ENCODE results near the gene ANO10. TPM values are rescaled to one million over a fixed set of nuclear protein-coding genes. Genes with fewer than 3 reads are reported as not detected.
"Not testable (repeated sequence)": the region's sequence is repeated elsewhere in the genome, so short reads cannot be mapped to it uniquely, and the experiment has no call there.

ANO10 gene
- total RNA-seq, 1 experiment from 2014 or later = 22.8 TPM

DNA sequence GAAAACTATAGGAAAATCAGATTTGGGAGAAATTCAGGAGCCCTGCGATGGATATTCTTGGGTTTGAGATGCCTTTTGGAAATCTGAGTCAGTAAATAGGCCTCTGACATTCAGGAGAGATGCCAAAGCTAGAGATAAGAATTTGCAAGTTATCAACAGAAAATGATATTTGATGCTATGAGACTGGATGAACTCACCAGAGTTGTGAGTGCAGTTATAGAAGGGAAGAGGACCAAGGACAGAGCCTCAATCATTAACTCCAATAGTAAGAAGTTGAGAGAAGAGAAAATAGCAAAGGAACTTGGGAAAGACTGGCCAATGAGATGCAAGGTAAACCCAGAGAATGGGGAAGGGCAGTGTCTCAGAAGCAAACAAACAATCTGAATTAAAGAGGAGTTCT is 7.9 kb upstream of the ANO10 start:
- DNase-seq (ENCODE audit: low read depth) = no peak

DNA sequence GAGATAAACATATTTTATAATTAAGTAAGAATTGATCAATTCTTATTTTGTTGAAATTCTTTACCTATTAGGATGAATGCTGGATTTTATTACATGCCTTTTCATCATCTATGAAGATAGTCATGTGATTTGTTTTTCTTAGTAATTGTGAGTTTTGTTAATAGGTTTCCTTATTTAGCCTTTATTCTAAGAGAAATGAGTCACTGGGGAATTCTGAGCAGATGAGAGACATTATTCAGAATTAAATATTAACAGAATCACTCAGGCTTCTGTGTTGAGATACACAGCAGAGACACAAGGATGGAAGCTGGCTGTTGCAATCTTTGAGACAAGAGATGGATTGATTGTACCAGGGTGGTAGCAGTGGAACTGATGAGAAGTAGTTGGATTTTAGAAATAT is 7.4 kb upstream of the ANO10 start:
- no peak for DNase-seq (ENCODE audit: low read depth)

DNA sequence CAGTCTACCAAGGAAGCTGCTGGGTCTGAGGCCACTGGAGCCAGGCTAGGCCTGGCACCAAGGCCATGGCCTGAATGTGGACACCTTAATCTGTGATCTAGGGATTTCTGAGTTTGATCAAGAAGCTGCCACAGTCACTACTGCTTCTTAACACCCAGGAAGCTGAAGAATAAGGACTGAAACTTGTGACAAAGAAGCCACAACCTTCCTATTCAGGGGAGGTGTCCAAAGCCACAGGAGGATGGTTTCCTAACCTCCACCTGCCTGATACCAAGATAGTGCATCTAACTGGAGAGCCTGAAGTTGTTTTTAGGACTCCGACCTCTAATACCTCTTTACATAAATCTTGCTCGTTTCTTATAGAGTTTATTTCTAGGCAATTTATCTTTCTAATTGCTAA is 5.5 kb upstream of the ANO10 start:
- no peak for DNase-seq (ENCODE audit: low read depth)

DNA sequence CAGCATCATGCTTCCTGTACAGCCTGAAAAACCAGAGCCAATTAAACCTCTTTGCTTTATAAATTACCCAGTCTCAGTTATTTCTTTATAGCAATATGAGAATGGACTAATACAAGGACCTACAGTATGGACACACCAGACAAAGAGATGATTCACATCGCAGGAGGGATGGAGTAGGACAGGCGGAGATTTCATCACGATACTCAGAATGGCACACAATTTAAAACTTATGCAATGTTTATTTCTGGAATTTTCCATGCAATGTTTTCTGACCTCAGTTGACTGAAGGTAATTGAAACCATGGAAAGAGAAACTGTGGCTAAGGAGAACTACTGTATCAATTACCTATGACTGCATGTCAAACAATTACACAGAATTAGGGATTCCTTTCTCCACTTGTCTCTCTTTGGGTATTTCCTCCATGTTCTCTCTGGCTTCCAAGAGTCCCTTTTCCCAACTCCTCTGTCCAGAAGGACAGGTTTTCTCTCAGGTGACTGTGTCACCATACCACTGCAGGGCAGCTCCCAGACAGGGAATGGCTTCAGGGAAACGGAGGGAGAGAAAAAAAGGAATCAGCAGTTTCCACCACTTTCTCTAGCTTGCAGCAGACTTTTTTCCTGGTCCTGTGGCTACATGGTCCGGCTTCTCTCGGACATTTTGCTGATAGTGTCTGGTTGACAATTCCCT is 3.0 kb upstream of the ANO10 start:
- DNase-seq (ENCODE audit: low read depth) = no peak

DNA sequence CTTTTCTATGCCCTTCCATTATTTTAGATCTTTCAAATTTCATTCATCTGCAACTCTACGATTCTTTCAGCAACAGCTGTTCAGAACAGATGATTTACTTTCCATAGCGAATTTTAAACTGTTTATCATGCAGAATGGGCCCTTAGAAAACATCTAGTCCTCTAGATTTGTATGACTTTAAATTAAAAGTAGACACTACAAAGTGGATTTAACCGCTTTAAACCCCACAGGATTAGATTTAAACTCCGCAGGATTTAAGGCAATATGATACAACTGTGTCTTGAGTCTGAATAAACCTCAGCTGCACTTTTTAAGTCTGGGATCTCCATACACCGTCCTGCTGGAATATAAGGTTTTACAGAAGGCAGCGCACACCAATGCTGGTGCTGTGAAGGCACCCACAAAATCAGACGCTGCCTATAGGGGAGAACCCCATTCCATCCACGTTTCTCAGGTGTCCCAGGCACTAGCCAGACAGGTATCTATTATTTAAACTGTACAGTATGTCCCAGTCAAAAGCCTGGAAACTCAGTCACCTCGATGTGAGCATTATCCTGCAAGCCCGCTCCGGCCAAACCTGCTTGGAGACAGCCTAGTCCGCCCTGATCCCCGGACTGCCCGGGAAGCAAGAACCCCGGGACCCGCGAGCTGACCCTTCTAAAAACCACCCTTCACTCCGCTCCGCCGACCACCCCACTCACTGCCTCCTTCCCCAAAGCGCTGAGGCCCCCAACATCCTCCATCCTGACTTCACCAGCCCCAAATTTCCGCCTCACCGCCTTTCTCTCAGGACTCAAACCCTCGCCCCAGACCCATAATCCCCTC is 768 bp downstream of the ANO10 start:
- peak; percentile 22 for DNase-seq (ENCODE audit: low read depth)

DNA sequence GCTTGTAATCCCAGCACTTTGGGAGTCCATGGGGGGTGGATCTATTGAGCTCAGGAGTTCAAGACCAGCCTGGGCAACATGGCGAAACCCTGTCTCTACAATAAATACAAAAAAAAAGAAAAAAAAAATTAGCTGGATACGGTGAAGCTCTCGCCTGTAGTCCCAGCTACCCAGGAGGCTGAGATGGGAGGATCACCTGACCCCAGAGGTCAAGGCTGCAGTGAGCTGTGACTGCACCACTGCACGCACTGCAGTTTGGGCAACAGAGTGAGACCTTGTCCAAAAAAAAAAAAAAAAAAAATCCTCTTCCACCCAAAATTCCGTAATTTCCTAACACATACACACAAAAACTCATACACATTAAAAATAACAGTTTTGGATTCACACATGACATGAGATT is 2.2 kb downstream of the ANO10 start:
- no peak for DNase-seq (ENCODE audit: low read depth)

DNA sequence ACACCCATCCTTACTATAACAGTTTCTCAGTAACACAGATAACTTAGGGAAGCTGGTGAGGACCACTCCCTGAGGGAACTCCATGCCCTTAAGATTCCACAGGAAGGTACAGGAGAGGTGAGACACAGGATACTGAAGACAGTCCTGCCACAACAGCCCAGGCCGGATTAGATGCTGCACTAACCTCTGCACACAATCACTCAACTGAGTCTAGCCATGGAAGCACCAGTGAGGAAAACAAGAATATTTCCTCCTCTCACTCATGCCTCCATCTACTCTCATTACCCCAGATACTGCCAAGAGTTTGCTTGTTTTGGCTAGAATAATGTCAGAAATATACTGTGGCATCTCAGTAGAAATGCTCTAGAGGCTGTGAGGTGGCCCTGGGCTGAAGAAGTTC is 3.7 kb downstream of the ANO10 start:
- no peak for DNase-seq (ENCODE audit: low read depth)

DNA sequence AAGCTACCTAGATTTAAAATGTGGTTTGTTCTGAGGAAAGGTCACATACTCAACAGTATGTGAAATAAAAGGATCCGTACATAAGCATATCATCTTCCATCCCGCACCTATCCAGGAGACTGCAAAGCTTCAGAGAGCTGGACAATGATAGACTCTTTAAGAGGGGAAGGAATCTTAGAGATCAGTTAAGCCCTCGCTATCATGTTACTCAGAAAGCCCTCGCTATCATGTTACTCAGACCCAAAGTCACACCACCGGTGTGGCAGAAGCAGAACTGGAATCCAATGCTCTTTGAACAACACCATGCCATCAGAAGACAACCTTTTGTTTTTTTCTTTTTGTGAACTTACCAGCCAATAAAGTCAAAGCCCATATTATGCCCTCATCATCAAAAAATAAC is 5.8 kb downstream of the ANO10 start:
- DNase-seq (ENCODE audit: low read depth) = no peak

DNA sequence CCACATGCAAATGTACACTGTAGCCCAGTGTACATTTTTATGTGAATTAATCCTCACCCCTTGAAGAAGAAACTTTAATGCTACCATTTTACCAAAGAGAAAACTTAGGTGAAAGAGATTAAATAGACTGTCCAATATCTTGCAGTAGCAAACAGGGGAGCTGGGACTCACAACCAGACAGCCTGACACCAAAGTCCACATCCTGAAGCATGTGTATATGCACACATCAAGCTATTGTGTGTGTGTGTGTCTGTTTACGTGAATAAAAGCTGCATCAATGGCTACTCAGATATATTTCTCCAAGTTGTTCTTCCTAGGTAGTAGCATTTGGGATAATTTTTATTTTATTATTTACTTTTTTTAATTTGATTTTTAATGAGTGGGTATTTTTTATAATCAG is 6.7 kb downstream of the ANO10 start:
- no peak for DNase-seq (ENCODE audit: low read depth)

DNA sequence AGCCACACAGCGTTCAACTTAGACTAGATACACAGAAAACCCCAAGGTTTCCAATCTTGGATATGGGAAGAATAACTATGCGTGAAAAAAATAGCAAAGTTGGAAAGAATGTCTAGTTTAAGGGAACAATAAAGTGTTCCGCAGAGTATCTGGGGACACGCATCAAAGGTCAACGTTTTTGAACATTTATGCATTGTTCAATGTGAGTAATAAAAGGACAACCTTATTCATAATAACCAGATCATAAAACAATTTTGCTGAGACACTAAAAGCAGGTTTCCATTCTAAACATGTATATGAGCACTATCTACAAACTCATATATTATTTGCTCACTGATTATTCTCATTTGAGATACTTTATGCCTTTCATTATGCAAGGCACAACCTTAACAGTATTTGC is 7.8 kb downstream of the ANO10 start:
- no peak for DNase-seq (ENCODE audit: low read depth)

DNA sequence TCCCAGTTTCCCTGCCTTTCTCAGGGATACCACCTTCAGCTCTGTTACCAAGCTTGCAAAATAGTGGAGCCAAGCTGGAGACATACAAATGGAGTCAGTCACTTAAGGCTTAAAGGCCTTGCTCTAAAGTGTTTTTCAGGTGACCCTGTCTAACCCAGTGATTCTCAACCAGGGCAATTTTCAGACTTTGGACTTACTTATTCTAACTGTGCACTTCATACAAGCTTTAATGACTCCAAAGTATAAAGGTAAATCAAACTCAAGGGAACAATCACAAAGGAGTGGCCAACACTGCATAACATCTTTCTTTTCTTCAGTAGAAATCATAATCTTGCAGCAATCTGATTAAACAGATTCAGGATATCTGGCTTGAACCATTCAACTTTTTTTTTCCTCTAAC is 9.4 kb downstream of the ANO10 start:
- DNase-seq (ENCODE audit: low read depth) = no peak

DNA sequence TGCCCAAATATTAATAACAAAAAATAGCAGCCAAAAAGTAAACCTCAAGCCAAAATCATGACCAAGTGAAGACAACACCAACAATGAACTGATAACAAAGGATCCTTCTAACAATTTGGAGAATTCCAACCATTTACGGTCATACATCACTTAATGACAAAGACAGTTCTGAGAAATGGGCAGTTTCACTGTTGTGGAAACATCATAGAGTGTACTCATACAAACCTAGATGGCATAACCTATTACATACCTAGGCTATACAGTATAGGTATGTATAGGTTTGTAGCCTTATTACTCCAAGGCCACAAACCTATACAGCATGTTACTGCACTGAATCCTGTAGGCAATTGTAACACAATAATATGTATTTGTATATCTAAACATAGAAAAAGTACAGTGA is 12.4 kb downstream of the ANO10 start:
- no peak for DNase-seq (ENCODE audit: low read depth)

DNA sequence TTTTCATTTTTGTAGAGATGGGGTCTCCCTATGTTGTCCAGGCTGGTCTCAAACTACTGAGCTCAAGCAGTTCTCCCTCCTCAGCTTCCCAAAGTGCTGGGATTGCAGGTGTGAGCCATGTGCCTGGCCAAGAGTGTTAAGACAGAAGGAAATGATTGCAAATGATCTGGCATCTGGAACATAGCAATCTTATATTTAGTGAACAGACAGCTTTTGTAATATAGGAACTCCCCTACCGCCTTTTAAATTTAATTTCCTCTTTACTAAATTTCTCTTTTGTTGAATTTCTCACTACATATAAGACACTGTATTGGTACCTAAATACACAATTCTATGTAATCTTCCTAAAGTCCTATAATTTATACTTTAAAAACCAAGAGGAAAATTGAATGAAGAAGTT is 13.1 kb downstream of the ANO10 start:
- DNase-seq (ENCODE audit: low read depth) = no peak

DNA sequence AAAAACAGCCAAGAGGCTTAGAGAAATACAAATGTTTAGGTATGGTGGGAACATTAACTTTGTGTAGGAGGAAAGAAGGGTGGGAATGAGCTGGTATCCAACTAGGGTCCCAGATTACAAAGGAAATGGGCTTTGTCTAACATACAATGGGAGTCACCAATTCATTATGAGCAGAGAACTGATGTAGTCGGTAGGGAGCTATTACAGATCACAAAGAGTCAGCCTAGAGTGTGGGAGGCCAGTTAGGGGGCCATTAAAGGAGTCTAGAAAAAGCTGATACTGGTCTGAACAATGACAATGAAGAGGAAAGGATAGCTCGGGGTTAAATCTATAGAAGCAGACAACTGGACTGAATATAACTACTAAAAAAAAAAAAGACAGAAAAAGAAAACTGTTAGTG is 15.5 kb downstream of the ANO10 start:
- no peak for DNase-seq (ENCODE audit: low read depth)

DNA sequence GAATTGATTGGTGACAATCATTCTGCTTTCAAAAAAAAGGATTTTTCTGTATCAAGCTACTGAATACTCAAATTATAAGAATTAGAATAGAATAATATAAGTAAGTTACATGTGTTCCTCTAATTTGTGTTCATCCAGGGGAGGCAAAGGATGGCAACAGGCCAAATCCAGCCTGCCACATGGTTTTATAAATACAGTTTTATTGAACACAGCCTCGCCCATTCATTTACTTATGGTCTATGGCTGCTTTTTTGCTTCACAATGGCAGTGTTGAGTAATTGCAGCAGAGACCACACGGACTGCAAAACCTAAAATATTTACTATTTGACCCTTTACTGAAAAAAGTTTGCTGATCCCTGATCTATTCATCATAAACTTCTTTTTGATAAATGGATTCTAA is 21.9 kb downstream of the ANO10 start:
- DNase-seq (ENCODE audit: low read depth) = not testable (repeated sequence)

DNA sequence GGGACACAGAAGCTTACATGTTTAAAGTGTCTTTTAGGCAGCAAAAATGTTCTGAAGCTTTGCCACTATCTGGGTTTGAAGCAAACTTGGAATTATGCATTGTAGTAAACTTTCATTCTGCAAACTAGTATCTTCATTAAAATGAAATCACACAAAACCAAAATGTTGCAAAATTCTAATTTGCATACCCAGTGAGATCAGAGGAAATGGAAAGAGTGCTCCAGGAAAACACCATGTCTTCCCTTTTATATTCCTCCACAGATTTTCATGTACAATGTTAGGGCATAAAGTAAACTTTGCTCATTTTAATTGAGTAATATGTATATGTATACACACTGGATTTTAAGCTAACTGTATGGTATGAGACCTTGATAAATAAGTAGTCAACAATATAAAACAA is 23.9 kb downstream of the ANO10 start:
- no peak for DNase-seq (ENCODE audit: low read depth)

DNA sequence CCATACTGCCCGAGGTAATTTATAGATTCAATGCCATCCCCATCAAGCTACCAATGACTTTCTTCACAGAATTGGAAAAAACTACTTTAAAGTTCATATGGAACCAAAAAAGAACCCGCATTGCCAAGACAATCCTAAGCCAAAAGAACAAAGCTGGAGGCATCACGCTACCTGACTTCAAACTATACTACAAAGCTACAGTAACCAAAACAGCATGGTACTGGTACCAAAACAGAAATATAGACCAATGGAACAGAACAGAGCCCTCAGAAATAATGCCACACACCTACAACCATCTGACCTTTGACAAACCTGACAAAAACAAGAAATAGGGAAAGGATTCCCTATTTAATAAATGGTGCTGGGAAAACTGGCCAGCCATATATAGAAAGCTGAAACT is 25.6 kb downstream of the ANO10 start:
- not testable (repeated sequence) for DNase-seq (ENCODE audit: low read depth)

DNA sequence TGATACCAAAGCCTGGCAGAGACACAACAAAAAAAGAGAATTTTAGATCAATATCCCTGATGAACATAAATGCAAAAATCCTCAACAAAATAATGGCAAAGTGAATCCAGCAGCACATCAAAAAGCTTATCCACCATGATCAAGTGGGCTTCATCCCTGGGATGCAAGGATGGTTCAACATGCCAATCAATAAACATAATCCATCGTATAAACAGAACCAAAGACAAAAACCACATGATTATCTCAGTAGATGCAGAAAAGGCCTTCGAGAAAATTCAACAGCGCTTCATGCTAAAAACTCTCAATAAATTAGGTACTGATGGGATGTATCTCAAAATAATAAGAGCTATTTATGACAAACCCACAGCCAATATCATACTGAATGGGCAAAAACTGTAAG is 26.5 kb downstream of the ANO10 start:
- DNase-seq (ENCODE audit: low read depth) = not testable (repeated sequence)

DNA sequence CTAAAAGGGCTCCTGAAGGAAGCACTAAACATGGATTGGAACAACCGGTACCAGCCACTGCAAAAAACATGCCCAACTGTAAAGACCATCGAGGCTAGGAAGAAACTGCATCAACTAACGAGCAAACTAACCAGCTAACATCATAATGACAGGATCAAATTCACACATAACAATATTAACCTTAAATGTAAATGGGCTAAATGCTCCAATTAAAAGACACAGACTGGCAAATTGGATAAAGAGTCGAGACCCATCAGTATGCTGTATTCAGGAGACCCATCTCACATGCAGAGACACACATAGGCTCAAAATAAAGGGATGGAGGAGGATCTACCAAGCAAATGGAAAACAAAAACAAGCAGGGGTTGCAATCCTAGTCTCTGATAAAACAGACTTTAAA is 28.2 kb downstream of the ANO10 start:
- DNase-seq (ENCODE audit: low read depth) = not testable (repeated sequence)

DNA sequence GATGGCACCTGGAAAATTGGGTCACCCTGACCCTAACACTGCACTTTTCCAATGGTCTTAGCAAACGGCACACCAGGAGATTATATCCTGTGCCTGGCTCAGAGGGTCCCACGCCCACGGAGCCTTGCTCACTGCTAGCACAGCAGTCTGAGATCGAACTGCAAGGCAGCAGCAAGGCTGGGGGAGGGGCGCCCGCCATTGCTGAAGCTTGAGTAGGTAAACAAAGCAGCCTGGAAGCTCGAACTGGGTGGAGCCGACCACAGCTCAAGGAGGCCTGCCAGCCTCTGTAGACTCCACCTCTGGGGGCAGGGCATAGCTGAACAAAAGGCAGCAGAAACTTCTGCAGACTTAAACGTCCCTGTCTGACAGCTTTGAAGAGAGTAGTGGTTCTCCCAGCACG is 29.9 kb downstream of the ANO10 start:
- not testable (repeated sequence) for DNase-seq (ENCODE audit: low read depth)

DNA sequence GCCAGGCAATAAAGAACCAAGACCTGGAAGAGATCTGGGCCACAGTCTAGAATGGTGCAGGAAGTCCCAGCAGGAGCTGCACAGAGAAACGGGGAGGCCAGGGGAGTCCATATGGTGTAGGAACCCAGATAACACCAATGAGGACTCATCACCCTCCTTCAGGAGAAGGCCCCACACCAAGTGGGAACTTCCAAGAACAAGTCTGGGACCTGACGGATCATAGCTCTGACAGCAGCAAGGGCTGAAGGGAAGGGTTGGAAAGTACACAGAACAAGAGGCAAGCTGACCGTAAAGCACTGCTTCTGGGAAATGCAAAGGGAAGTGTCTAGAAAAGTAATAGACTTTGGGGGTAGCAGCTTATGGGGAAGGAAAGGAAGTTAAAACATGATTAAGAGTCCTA is 34.5 kb downstream of the ANO10 start:
- DNase-seq (ENCODE audit: low read depth) = no peak

DNA sequence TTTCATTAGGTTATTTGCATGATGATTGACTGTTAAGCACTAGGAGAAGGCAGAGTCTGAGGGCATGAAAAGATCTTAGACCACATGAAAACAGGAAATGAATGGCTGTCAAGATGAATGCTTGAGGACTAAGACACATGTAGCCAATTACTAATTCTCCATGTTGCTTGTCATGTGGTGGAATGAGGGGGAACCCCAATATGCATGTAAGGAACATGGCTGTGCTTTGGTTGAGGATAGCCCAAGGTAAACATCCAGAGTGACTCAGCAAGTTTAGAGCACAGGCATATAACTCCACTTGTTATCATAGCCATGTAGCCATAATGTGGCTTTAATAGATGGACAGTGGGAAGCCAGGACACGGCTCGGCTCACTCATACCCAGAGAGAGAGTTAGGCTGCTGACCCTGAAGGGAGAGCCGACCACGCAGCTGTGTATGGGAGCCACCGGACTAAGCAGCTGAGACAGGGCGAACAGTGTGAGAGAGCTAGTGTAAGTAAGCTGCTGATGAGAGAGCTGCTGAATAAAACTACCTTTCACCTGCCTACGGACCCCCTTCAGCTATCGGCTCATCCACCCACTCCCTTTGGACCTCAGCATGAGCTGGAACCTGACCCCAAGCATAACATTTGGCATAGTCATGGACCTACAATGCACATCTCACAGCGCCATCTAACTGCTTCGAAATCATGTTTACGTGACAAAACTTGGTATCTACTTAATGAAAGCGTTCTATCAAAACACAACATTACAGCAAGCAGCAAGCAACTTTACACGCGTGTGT is 37.6 kb downstream of the ANO10 start:
- DNase-seq (ENCODE audit: low read depth) = peak; percentile 7
